Measurements from ENCODE around the gene IMPG2.

Gene IMPG2

GRCh38 chr3:101303089-101303731 is 17.2 kb downstream of the IMPG2 start:
- Mint-ChIP-seq H3K4me3 (no peak overlapping the region), H3K36me3 (ENCODE audit: insufficient read depth) (peaks cover 13% of the 10 kb centered on the region)

GRCh38 chr3:101300073-101300472 is 20.3 kb downstream of the IMPG2 start:
- ATAC-seq (replicated peaks) (no peak), DNase-seq (no peak)
- Mint-ChIP-seq H3K9me3 (peaks cover 11 to 25% of the 10 kb centered on the region in 2 donors), H3K4me3 (no peak overlapping the region), H3K36me3 (ENCODE audit: insufficient read depth) (peaks cover 9% of the 10 kb centered on the region), H3K4me1 (ENCODE audit: low read depth in 2 of 2) (no peaks in the 10 kb centered on the region), H3K27me3 (no peaks in the 10 kb centered on the region), H3K27ac (no peak overlapping the region)

More at GRCh38 chr3:101303089-101303731, 17.2 kb downstream of the IMPG2 start:
- Mint-ChIP-seq H3K27ac (no peak overlapping the region), H3K4me1 (ENCODE audit: low read depth in 2 of 2) (no peaks in the 10 kb centered on the region), H3K9me3 (peaks cover 4 to 20% of the 10 kb centered on the region in 2 donors), H3K27me3 (no peaks in the 10 kb centered on the region)
- ATAC-seq (replicated peaks) (no peak), DNase-seq (no peak)

- H3K27ac Mint-ChIP-seq = no peak overlapping the region
- ATAC-seq (replicated peaks) = no peak
- DNase-seq = no peak
- H3K36me3 Mint-ChIP-seq (ENCODE audit: insufficient read depth) = no peaks in the 10 kb centered on the region
- peaks cover 0 to 3% of the 10 kb centered on the region in 2 donors for H3K9me3 Mint-ChIP-seq
- no peaks in the 10 kb centered on the region for H3K27me3 Mint-ChIP-seq
- H3K4me1 Mint-ChIP-seq (ENCODE audit: low read depth in 2 of 2) = no peaks in the 10 kb centered on the region
- H3K4me3 Mint-ChIP-seq = no peak overlapping the region
Measured at GRCh38 chr3:101292027-101292426, 28.3 kb downstream of the IMPG2 start.

GRCh38 chr3:101288294-101288693 is 32.1 kb downstream of the IMPG2 start:
- H3K36me3 Mint-ChIP-seq (ENCODE audit: insufficient read depth) = no peaks in the 10 kb centered on the region
- no peak overlapping the region for H3K27ac Mint-ChIP-seq
- DNase-seq (no peak), ATAC-seq (replicated peaks) (no peak)
- no peaks in the 10 kb centered on the region for H3K4me1 Mint-ChIP-seq (ENCODE audit: low read depth in 2 of 2)
- no peaks in the 10 kb centered on the region for H3K9me3 Mint-ChIP-seq
- H3K27me3 Mint-ChIP-seq = no peaks in the 10 kb centered on the region
- no peak overlapping the region for H3K4me3 Mint-ChIP-seq

GRCh38 chr3:101284757-101285156 is 35.6 kb downstream of the IMPG2 start:
- no peak for ATAC-seq (replicated peaks)
- H3K9me3 Mint-ChIP-seq = no peaks in the 10 kb centered on the region
- no peak overlapping the region for H3K4me3 Mint-ChIP-seq
- no peak for DNase-seq
- no peaks in the 10 kb centered on the region for H3K27me3 Mint-ChIP-seq
- no peak overlapping the region for H3K27ac Mint-ChIP-seq
- H3K4me1 Mint-ChIP-seq (ENCODE audit: low read depth in 2 of 2) = no peaks in the 10 kb centered on the region
- H3K36me3 Mint-ChIP-seq (ENCODE audit: insufficient read depth) = no peaks in the 10 kb centered on the region

- Mint-ChIP-seq H3K4me1 (ENCODE audit: low read depth in 2 of 2) (no peaks in the 10 kb centered on the region), H3K27me3 (no peaks in the 10 kb centered on the region), H3K36me3 (ENCODE audit: insufficient read depth) (no peaks in the 10 kb centered on the region), H3K4me3 (no peak overlapping the region), H3K9me3 (no peaks in the 10 kb centered on the region), H3K27ac (no peak overlapping the region)
- ATAC-seq (replicated peaks) = no peak
- no peak for DNase-seq
Measured at GRCh38 chr3:101281521-101282030, 38.8 kb downstream of the IMPG2 start.

GRCh38 chr3:101279765-101280385 is 40.5 kb downstream of the IMPG2 start:
- no peaks in the 10 kb centered on the region for H3K36me3 Mint-ChIP-seq (ENCODE audit: insufficient read depth)
- no peak overlapping the region for H3K4me3 Mint-ChIP-seq
- no peaks in the 10 kb centered on the region for H3K9me3 Mint-ChIP-seq
- no peaks in the 10 kb centered on the region for H3K4me1 Mint-ChIP-seq (ENCODE audit: low read depth in 2 of 2)
- no peaks in the 10 kb centered on the region for H3K27me3 Mint-ChIP-seq
- no peak for ATAC-seq (replicated peaks)
- H3K27ac Mint-ChIP-seq = no peak overlapping the region
- no peak for DNase-seq

- no peaks in the 10 kb centered on the region for H3K4me1 Mint-ChIP-seq (ENCODE audit: low read depth in 2 of 2)
- no peaks in the 10 kb centered on the region for H3K27me3 Mint-ChIP-seq
- H3K9me3 Mint-ChIP-seq = no peaks in the 10 kb centered on the region
- ATAC-seq (replicated peaks) (no peak), DNase-seq (no peak)
- no peaks in the 10 kb centered on the region for H3K36me3 Mint-ChIP-seq (ENCODE audit: insufficient read depth)
- no peak overlapping the region for H3K27ac Mint-ChIP-seq
- no peak overlapping the region for H3K4me3 Mint-ChIP-seq
Measured at GRCh38 chr3:101279162-101279561, 41.2 kb downstream of the IMPG2 start.

GRCh38 chr3:101278727-101279126 is 41.6 kb downstream of the IMPG2 start:
- no peak for DNase-seq
- no peak overlapping the region for H3K4me3 Mint-ChIP-seq
- ATAC-seq (replicated peaks) = no peak
- H3K36me3 Mint-ChIP-seq (ENCODE audit: insufficient read depth) = no peaks in the 10 kb centered on the region
- H3K4me1 Mint-ChIP-seq (ENCODE audit: low read depth in 2 of 2) = no peaks in the 10 kb centered on the region
- H3K27me3 Mint-ChIP-seq = no peaks in the 10 kb centered on the region
- H3K9me3 Mint-ChIP-seq = no peaks in the 10 kb centered on the region
- no peak overlapping the region for H3K27ac Mint-ChIP-seq

- H3K36me3 Mint-ChIP-seq (ENCODE audit: insufficient read depth) = no peaks in the 10 kb centered on the region
Measured at GRCh38 chr3:101273608-101274007, 46.8 kb downstream of the IMPG2 start.

GRCh38 chr3:101273156-101273555 is 47.2 kb downstream of the IMPG2 start:
- no peaks in the 10 kb centered on the region for H3K36me3 Mint-ChIP-seq (ENCODE audit: insufficient read depth)
- H3K4me3 Mint-ChIP-seq = no peak overlapping the region
- no peak for DNase-seq
- no peaks in the 10 kb centered on the region for H3K27me3 Mint-ChIP-seq
- H3K9me3 Mint-ChIP-seq = no peaks in the 10 kb centered on the region
- H3K4me1 Mint-ChIP-seq (ENCODE audit: low read depth in 2 of 2) = no peaks in the 10 kb centered on the region
- H3K27ac Mint-ChIP-seq = no peak overlapping the region
- ATAC-seq (replicated peaks) = no peak

More at GRCh38 chr3:101273608-101274007, 46.8 kb downstream of the IMPG2 start:
- H3K27me3 Mint-ChIP-seq = no peaks in the 10 kb centered on the region
- H3K4me3 Mint-ChIP-seq = no peak overlapping the region
- DNase-seq (no peak), ATAC-seq (replicated peaks) (no peak)
- H3K9me3 Mint-ChIP-seq = no peaks in the 10 kb centered on the region
- H3K4me1 Mint-ChIP-seq (ENCODE audit: low read depth in 2 of 2) = no peaks in the 10 kb centered on the region
- no peak overlapping the region for H3K27ac Mint-ChIP-seq

GRCh38 chr3:101271728-101272127 is 48.6 kb downstream of the IMPG2 start:
- no peak for ATAC-seq (replicated peaks)
- Mint-ChIP-seq H3K36me3 (ENCODE audit: insufficient read depth) (no peaks in the 10 kb centered on the region), H3K9me3 (no peaks in the 10 kb centered on the region), H3K4me1 (ENCODE audit: low read depth in 2 of 2) (no peaks in the 10 kb centered on the region), H3K27me3 (no peaks in the 10 kb centered on the region), H3K4me3 (no peak overlapping the region), H3K27ac (no peak overlapping the region)
- no peak for DNase-seq

GRCh38 chr3:101270149-101270548 is 50.2 kb downstream of the IMPG2 start:
- Mint-ChIP-seq H3K36me3 (ENCODE audit: insufficient read depth) (no peaks in the 10 kb centered on the region), H3K27me3 (no peaks in the 10 kb centered on the region), H3K9me3 (no peaks in the 10 kb centered on the region), H3K4me1 (ENCODE audit: low read depth in 2 of 2) (no peaks in the 10 kb centered on the region), H3K4me3 (no peak overlapping the region), H3K27ac (no peak overlapping the region)
- ATAC-seq (replicated peaks) (no peak), DNase-seq (no peak)

- H3K4me1 Mint-ChIP-seq (ENCODE audit: low read depth in 2 of 2) = no peaks in the 10 kb centered on the region
- H3K27ac Mint-ChIP-seq = no peak overlapping the region
- no peaks in the 10 kb centered on the region for H3K27me3 Mint-ChIP-seq
- no peaks in the 10 kb centered on the region for H3K9me3 Mint-ChIP-seq
- ATAC-seq (replicated peaks) (no peak), DNase-seq (no peak)
- H3K4me3 Mint-ChIP-seq = no peak overlapping the region
- H3K36me3 Mint-ChIP-seq (ENCODE audit: insufficient read depth) = no peaks in the 10 kb centered on the region
Measured at GRCh38 chr3:101268971-101269671, 51.3 kb downstream of the IMPG2 start.
